ENCODE results near the gene BTN1A1.

Gene BTN1A1

GRCh38 chr6:26536571-26537159 is 36.6 kb downstream of the BTN1A1 start (continued):
- TF ChIP-seq ZBTB8A (tag by site-specific recombination; IDR thresholded peaks at IDR 0.05) = no peak
- TF ChIP-seq ZNF248 (tag by site-specific recombination; IDR thresholded peaks at IDR 0.05) = no peak
- TF ChIP-seq ZNF157 (tag by site-specific recombination; IDR thresholded peaks at IDR 0.05) = no peak
- peak; percentile 26; the same call in 1 of the 2 replicates for TF ChIP-seq ZNF362 (tag by site-specific recombination; IDR thresholded peaks at IDR 0.05)
- TF ChIP-seq GLIS1 (tag by site-specific recombination; IDR thresholded peaks at IDR 0.05) = peak; percentile 65

GRCh38 chr6:26537160-26537845 is 37.2 kb downstream of the BTN1A1 start:
- peaks cover 3% of the 10 kb centered on the region in 2 experiments; a peak in 2 of 3 replicates for H3K36me3 ChIP-seq (ENCODE audit: control insufficient read depth in 2 of 2, insufficient read depth in 1 of 2, low read length in 2 of 2)
- CTCF ChIA-PET = interaction anchor here (0.7 to 2.7 kb wide), 8 partner anchors 15 to 1149 kb away, joined by 3 to 9 read pairs (median 3); partner anchors contain the start of gene BTN2A2
- peak overlapping the region; percentile 76 for H3K4me3 ChIP-seq (ENCODE audit: low read depth, low read length)
- POLR2A ChIA-PET = interaction anchor here (0.6 to 2.6 kb wide), 22 partner anchors 9 to 643 kb away, joined by 3 to 29 read pairs (median 7); a partner anchor contains a TSS
- no peaks in the 10 kb centered on the region for H3K9me3 ChIP-seq (ENCODE audit: control insufficient read depth, insufficient read depth, low read depth, low read length)
- H3K27ac ChIP-seq (ENCODE audit: extremely low read depth, low read depth, low read length) = peak overlapping the region; percentile 79
- peaks cover 5% of the 10 kb centered on the region; the same call in 1 of the 2 replicates for H3K4me1 ChIP-seq (ENCODE audit: control insufficient read depth, insufficient read depth, low read length)
- TF ChIP-seq ZNF2 (tag by site-specific recombination; IDR thresholded peaks at IDR 0.05) (peak; percentile 82; the same call in 1 of the 2 replicates), ZIC2 (tag by site-specific recombination; IDR thresholded peaks at IDR 0.05) (peak; percentile 27), ZNF138 (tag by site-specific recombination; IDR thresholded peaks at IDR 0.05; ENCODE audit: borderline replicate concordance) (no peak), PRDM10 (tag by site-specific recombination; IDR thresholded peaks at IDR 0.05) (peak; percentile 20), ZNF148 (tag by site-specific recombination; IDR thresholded peaks at IDR 0.05; ENCODE audit: borderline replicate concordance) (no peak), HOXD13 (CRISPR knock-in tag; IDR thresholded peaks at IDR 0.05; ENCODE audit: borderline replicate concordance) (peak; percentile 4; the same call in 1 of the 2 replicates), KLF1 (tag by site-specific recombination; IDR thresholded peaks at IDR 0.05) (peak; percentile 51), ZNF155 (tag by site-specific recombination; IDR thresholded peaks at IDR 0.05) (no peak), GLIS2 (tag by site-specific recombination; IDR thresholded peaks at IDR 0.05) (0 out of 2 replicates have a peak, but pooled peaks have one; percentile 19), ZNF791 (tag by site-specific recombination; IDR thresholded peaks at IDR 0.05) (no peak), BCL11B (tag by site-specific recombination; IDR thresholded peaks at IDR 0.05; ENCODE audit: low read depth) (peak; percentile 95), ZNF510 (tag by site-specific recombination; IDR thresholded peaks at IDR 0.05; ENCODE audit: insufficient replicate concordance) (peak; percentile 48), ZNF785 (tag by site-specific recombination; IDR thresholded peaks at IDR 0.05) (peak; percentile 93; the same call in 1 of the 2 replicates), ZNF768 (tag by site-specific recombination; IDR thresholded peaks at IDR 0.05) (0 out of 2 replicates have a peak, but pooled peaks have one; percentile 14), ZNF530 (tag by site-specific recombination; IDR thresholded peaks at IDR 0.05; ENCODE audit: low read depth) (peak; percentile 44; the same call in 1 of the 2 replicates), KLF17 (tag by site-specific recombination; IDR thresholded peaks at IDR 0.05) (peak; percentile 82), ZNF677 (tag by site-specific recombination; IDR thresholded peaks at IDR 0.05) (0 out of 2 replicates have a peak, but pooled peaks have one; percentile 24), KLF10 (tag by site-specific recombination; IDR thresholded peaks at IDR 0.05) (peak; percentile 75), OSR2 (tag by site-specific recombination; IDR thresholded peaks at IDR 0.05) (peak; percentile 79; the same call in 1 of the 2 replicates), KLF7 (tag by site-specific recombination; IDR thresholded peaks at IDR 0.05; ENCODE audit: borderline replicate concordance) (peak; percentile 81; the same call in 1 of the 2 replicates), MZF1 (tag by site-specific recombination; IDR thresholded peaks at IDR 0.05; ENCODE audit: borderline replicate concordance) (peak; percentile 67), ZFP69B (tag by site-specific recombination; IDR thresholded peaks at IDR 0.05) (peak; percentile 65; the same call in 1 of the 2 replicates)
